ENCODE results near the gene TBC1D10B. TPM values are rescaled to one million over a fixed set of nuclear protein-coding genes. Genes with fewer than 3 reads are reported as not detected.

TBC1D10B gene
- total RNA-seq, 1 donor from 2014 or later, result 24.4 TPM

Other genes with a start within 250 kb of the TBC1D10B start
- 50.8 TPM for gene MAPK3, start 247.3 kb downstream of the TBC1D10B start, total RNA-seq
- 8.4 TPM for gene CORO1A, start 186.9 kb downstream of the TBC1D10B start, total RNA-seq
- gene BOLA2B, start 176.8 kb downstream of the TBC1D10B start, total RNA-seq, result 48.7 TPM
- gene SLX1A, start 176.6 kb downstream of the TBC1D10B start, total RNA-seq, result 16.2 TPM
- 3.3 TPM for gene SULT1A3, start 171.2 kb downstream of the TBC1D10B start, total RNA-seq
- 5.9 TPM for gene NPIPB13, start 122.0 kb downstream of the TBC1D10B start, total RNA-seq
- gene CD2BP2, start 15.2 kb downstream of the TBC1D10B start, total RNA-seq, result 34.1 TPM
- not detected for gene MYL11, start 4.3 kb upstream of the TBC1D10B start, total RNA-seq
- 0.97 TPM for gene SEPTIN1, start 12.1 kb upstream of the TBC1D10B start, total RNA-seq
- 5.1 TPM for gene ZNF48, start 24.9 kb upstream of the TBC1D10B start, total RNA-seq
- gene ZNF771, start 37.1 kb upstream of the TBC1D10B start, total RNA-seq, result 6.2 TPM
- 38.4 TPM for gene DCTPP1, start 59.5 kb upstream of the TBC1D10B start, total RNA-seq
- gene SEPHS2, start 75.4 kb upstream of the TBC1D10B start, total RNA-seq, result 28.6 TPM
- 1.5 TPM for gene ITGAL, start 102.2 kb upstream of the TBC1D10B start, total RNA-seq
- gene ZNF768, start 156.1 kb upstream of the TBC1D10B start, total RNA-seq, result 71.7 TPM
- 8.0 TPM for gene ZNF747, start 164.4 kb upstream of the TBC1D10B start, total RNA-seq
- 8.0 TPM for gene ZNF764, start 187.9 kb upstream of the TBC1D10B start, total RNA-seq
- 12.2 TPM for gene ZNF688, start 201.2 kb upstream of the TBC1D10B start, total RNA-seq
- gene ZNF785, start 215.2 kb upstream of the TBC1D10B start, total RNA-seq, result 7.1 TPM
- 4.4 TPM for gene ZNF689, start 239.9 kb upstream of the TBC1D10B start, total RNA-seq

Measured in Right ventricle myocardium superior (tissue), 1 donor.